ENCODE measurements around the gene SLC2A11. TPM values are rescaled to one million over a fixed set of nuclear protein-coding genes. Genes with fewer than 3 reads are reported as not detected.
A peak's percentile ranks its signal among the peaks of the same experiment; 100 is the strongest.

The SLC2A11 gene
- total and polyA plus RNA-seq, 2 donors from 2014 or later: 23.7 to 28.9 TPM

DNA sequence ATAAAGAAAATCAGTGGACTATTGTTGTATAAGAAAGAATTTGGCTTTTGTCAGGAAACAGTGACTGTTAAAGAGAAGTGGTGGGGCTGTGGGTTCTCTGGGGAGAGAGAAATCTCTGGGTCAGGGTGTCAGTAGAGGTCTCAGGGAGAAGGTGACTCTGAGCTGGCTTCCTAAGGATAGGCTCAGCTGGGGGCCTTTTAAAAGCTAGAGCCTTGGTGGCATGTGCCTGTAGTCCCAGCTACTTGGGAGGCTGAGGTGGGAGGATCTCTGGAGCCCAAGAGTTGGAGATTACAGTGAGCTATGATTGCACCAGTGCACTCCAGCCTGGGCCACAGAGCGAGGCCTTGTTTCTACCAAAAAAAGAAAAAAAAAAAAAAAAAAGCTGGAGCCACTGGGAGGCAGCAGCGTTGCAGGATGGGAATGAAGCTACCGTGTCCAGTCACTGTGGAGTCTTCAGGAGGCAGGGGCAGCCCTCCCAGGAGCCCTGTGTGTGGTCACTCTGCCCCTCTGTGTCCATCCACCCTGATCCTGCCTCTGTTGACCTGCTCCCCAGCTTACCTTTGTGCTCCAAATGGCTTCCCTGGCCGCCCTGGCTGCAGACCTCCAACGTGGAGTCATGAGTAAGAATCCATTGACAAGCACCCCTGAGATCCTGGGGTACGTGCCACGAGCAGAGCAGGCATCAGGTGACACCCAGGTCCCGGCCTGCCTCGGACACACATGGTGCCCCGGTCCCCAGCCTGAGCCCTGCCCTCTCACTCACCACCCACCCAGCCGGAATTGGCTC, 31.1 kb downstream of the SLC2A11 start:
- no peak for TF ChIP-seq CTCF (IDR thresholded peaks at IDR 0.05; ENCODE audit: borderline replicate concordance, extremely low read depth, insufficient read depth)

DNA sequence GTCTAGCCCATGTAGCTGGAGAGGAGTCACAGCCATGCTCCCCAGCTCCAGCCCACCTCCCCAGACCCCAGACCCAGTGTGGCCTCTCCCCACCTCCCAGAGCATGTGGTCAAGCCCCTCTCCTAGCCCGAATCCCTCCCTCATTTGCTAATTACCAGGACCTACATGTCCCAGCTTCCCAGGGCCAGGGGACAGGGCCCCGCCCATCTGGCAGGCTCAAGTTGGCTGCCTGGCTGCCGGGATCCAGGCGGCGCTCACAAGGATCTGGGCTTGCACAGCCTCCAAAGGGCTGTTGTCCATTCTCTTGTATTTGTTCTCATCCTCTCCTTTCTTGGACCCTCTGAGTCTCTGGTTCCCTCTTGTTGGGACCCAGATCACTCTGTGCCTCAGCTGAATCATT, 31.9 kb downstream of the SLC2A11 start:
- no peaks in the 10 kb centered on the region for H3K9me3 ChIP-seq (ENCODE audit: control insufficient read depth in 2 of 3, insufficient read depth in 1 of 3, low read length in 3 of 3)
- no peak for FAIRE-seq

More for the DNA sequence above, 31.1 kb downstream of the SLC2A11 start:
- Histone ChIP-seq H3K36me3 (ENCODE audit: control insufficient read depth in 2 of 3, insufficient read depth in 3 of 3, low read length in 3 of 3) (peaks cover 0 to 13% (median 0%) of the 10 kb centered on the region in 3 donors), H3K27ac (ENCODE audit: low read depth in 2 of 2, low read length in 2 of 2) (no peak overlapping the region), H3K27me3 (ENCODE audit: control insufficient read depth, insufficient read depth, low read length) (no peaks in the 10 kb centered on the region), H3K4me3 (ENCODE audit: low read length in 3 of 3) (no peak overlapping the region), H3K9me3 (ENCODE audit: control insufficient read depth in 2 of 3, insufficient read depth in 1 of 3, low read length in 3 of 3) (no peaks in the 10 kb centered on the region), H3K4me1 (ENCODE audit: control insufficient read depth in 2 of 3, insufficient read depth in 2 of 3, low read depth in 1 of 3, low read length in 3 of 3) (peaks cover 0 to 15% (median 9%) of the 10 kb centered on the region in 3 donors), H3K9ac (ENCODE audit: low read length in 3 of 3) (no peak overlapping the region)
- intact Hi-C loops (cut with DNase I): no loop called here
- DNase-seq (no peak), FAIRE-seq (no peak)

DNA sequence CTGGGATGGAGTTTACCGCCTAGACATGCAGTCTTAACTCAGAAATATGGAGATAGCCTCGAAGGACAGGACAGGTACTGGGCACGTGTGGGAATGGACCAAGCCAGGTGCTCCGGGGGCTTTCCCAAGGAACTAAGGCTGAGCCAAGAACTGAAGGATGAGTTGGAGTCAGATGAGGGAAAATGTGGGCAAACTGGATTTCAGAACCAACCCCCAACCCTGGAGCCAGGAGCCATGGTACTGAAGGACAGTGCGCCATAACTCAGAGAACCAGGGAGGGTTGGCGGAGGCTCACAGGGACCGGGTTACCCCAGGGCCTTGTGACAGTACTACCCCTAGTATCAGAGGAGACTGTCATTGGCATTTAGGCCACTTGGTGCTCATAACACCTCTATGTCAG, 34.1 kb downstream of the SLC2A11 start:
- no peaks in the 10 kb centered on the region for H3K27me3 ChIP-seq (ENCODE audit: control insufficient read depth, insufficient read depth, low read length)
- TF ChIP-seq CTCF (IDR thresholded peaks at IDR 0.05; ENCODE audit: borderline replicate concordance, extremely low read depth, insufficient read depth): no peak
- no peak overlapping the region for H3K4me3 ChIP-seq (ENCODE audit: low read length in 3 of 3)
- H3K9ac ChIP-seq (ENCODE audit: low read length in 3 of 3): no peak overlapping the region
- FAIRE-seq (no peak), DNase-seq (peak in 1 of 5 donors; percentile 35)
- H3K9me3 ChIP-seq (ENCODE audit: control insufficient read depth in 2 of 3, insufficient read depth in 1 of 3, low read length in 3 of 3): no peaks in the 10 kb centered on the region
- intact Hi-C loops (cut with DNase I): no loop called here
- H3K27ac ChIP-seq (ENCODE audit: low read depth in 2 of 2, low read length in 2 of 2): no peak overlapping the region
- H3K36me3 ChIP-seq (ENCODE audit: control insufficient read depth in 2 of 3, insufficient read depth in 3 of 3, low read length in 3 of 3): peaks cover 0 to 7% (median 2%) of the 10 kb centered on the region in 3 donors
- peaks cover 0 to 25% (median 17%) of the 10 kb centered on the region in 3 donors for H3K4me1 ChIP-seq (ENCODE audit: control insufficient read depth in 2 of 3, insufficient read depth in 2 of 3, low read depth in 1 of 3, low read length in 3 of 3)

More for the DNA sequence above, 31.9 kb downstream of the SLC2A11 start:
- Histone ChIP-seq H3K9ac (ENCODE audit: low read length in 3 of 3) (no peak overlapping the region), H3K4me3 (ENCODE audit: low read length in 3 of 3) (no peak overlapping the region), H3K27ac (ENCODE audit: low read depth in 2 of 2, low read length in 2 of 2) (no peak overlapping the region), H3K27me3 (ENCODE audit: control insufficient read depth, insufficient read depth, low read length) (no peaks in the 10 kb centered on the region), H3K36me3 (ENCODE audit: control insufficient read depth in 2 of 3, insufficient read depth in 3 of 3, low read length in 3 of 3) (peaks cover 0 to 9% (median 0%) of the 10 kb centered on the region in 3 donors), H3K4me1 (ENCODE audit: control insufficient read depth in 2 of 3, insufficient read depth in 2 of 3, low read depth in 1 of 3, low read length in 3 of 3) (peaks cover 0 to 17% (median 10%) of the 10 kb centered on the region in 3 donors)
- TF ChIP-seq CTCF (IDR thresholded peaks at IDR 0.05; ENCODE audit: borderline replicate concordance, extremely low read depth, insufficient read depth): no peak
- no peak for DNase-seq
- intact Hi-C loops (cut with DNase I): no loop called here
